HCT116 (cell line): ENCODE data around the gene MMADHC. TPM values are rescaled to one million over a fixed set of nuclear protein-coding genes. Genes with fewer than 3 reads are reported as not detected.

Experiments used
- ATAC-seq: fragments of 200-7000 bp; cut with Tn5 transposase; 2 replicates; pipeline ENCODE4 v1.9.1; 2020; ENCODE audit warnings: mild to moderate bottlenecking, moderate library complexity
- BruUV-seq: library from RNA; stranded (reverse); fragments of 400-500 nt; replicated peaks from 2 replicates; lab custom pipeline; 2021; lab: Mats Ljungman, UMichigan
- CTCF ChIA-PET: fragments of 300-600 bp; sonication (Branson Sonifier 250); formaldehyde crosslinking; loops from one replicate; lab custom pipeline; 2021; ENCODE audit warnings: antibody characterized with exemption; lab: Charles Lee
- POLR2A ChIA-PET: fragments of 300-600, 350-600 bp; sonication (Branson Sonifier 250); formaldehyde crosslinking; loops from one replicate; lab custom pipeline; 2021; ENCODE audit warnings: antibody characterized with exemption; lab: Charles Lee
- RAD21 ChIA-PET, 2 experiments: fragments of 300-600 bp; sonication (Branson Sonifier 250); formaldehyde crosslinking; loops; one replicate each; lab custom pipeline; 2023; ENCODE audit warnings: low total read pairs in 2 of 2; ENCODE audit not compliant: uncharacterized antibody in 2 of 2, unreplicated experiment in 2 of 2, low non-redundant PET in 1 of 2; lab: Charles Lee
- DNase-seq: peaks from one replicate; pipeline ENCODE4 v3.0.0-alpha.2; 2010; ENCODE audit warnings: low read depth, low spot score
- H2AFZ ChIP-seq: fragments of 200-600 bp; shearing (Covaris generic), sonication (generic); 2 replicates; pipeline ENCODE4 v1.6.1; 2017; ENCODE audit warnings: low read depth, mixed run types, mixed read lengths, antibody characterized with exemption, low read length; ENCODE audit not compliant: poor library complexity, severe bottlenecking
- H3K27ac ChIP-seq: 2 replicates; pipeline ENCODE4 v1.5.1; 2012; ENCODE audit warnings: low read depth, low read length
- H3K27me3 ChIP-seq: fragments of 200-600 bp; sonication (generic); 2 replicates; pipeline ENCODE4 v1.6.1; 2016; ENCODE audit warnings: mixed run types, low read length, mixed read lengths; ENCODE audit not compliant: insufficient read depth
- H3K36me3 ChIP-seq, 2 experiments: fragments of 200-500 bp in 1 of 2; fragments of 200-600 bp in 1 of 2; sonication (Bioruptor generic) in 1 of 2; sonication (generic) in 1 of 2; 2 replicates each; pipeline versions ENCODE4 v1.5.1 to v1.6.1; 2014 to 2016; ENCODE audit warnings: low read length in 2 of 2, inconsistent platforms in 1 of 2, mixed read lengths in 1 of 2, mixed run types in 1 of 2; ENCODE audit not compliant: insufficient read depth in 2 of 2, control insufficient read depth in 1 of 2
- H3K4me1 ChIP-seq, 2 experiments: fragments of 200-600 bp in 1 of 2; sonication (generic) in 1 of 2; 2 replicates each; pipeline versions ENCODE4 v1.5.1 to v1.6.1; 2012 to 2017; ENCODE audit warnings: low read length in 2 of 2, inconsistent platforms in 1 of 2, mild to moderate bottlenecking in 1 of 2, mixed read lengths in 1 of 2, mixed run types in 1 of 2, moderate library complexity in 1 of 2; ENCODE audit not compliant: insufficient read depth in 2 of 2, control insufficient read depth in 1 of 2
- H3K4me2 ChIP-seq: fragments of 200-600 bp; sonication (generic); 2 replicates; pipeline ENCODE4 v1.6.1; 2017; ENCODE audit warnings: mixed run types, low read length, mixed read lengths
- H3K4me3 ChIP-seq, 2 experiments: fragments of 200-600 bp in 1 of 2; sonication (generic) in 1 of 2; replicated peaks in 1 of 2; 2 replicates each; pipeline ENCODE4 v1.5.1; 2011 to 2016; ENCODE audit warnings: low read length in 2 of 2, control low read depth in 1 of 2, low read depth in 1 of 2, mild to moderate bottlenecking in 1 of 2, mixed read lengths in 1 of 2, mixed run types in 1 of 2
- H3K79me2 ChIP-seq: fragments of 200-600 bp; sonication (generic); 2 replicates; pipeline ENCODE4 v1.6.1; 2017; ENCODE audit warnings: mild to moderate bottlenecking, mixed run types, low read length, moderate library complexity, mixed read lengths; ENCODE audit not compliant: insufficient read depth
- H3K9ac ChIP-seq: fragments of 200-600 bp; sonication (generic); 2 replicates; pipeline ENCODE4 v1.6.1; 2016; ENCODE audit warnings: low read length, mixed read lengths
- H3K9me2 ChIP-seq: fragments of 200-600 bp; sonication (generic), shearing (Covaris generic); 2 replicates; pipeline ENCODE4 v1.6.1; 2017; ENCODE audit warnings: mixed run types, mild to moderate bottlenecking, moderate library complexity; ENCODE audit not compliant: insufficient read depth
- H3K9me3 ChIP-seq, 2 experiments: fragments of 200-500 bp in 1 of 2; fragments of 200-600 bp in 1 of 2; sonication (Bioruptor generic) in 1 of 2; sonication (generic) in 1 of 2; 2 replicates each; pipeline ENCODE4 v1.6.1; 2014 to 2017; ENCODE audit warnings: low read length in 2 of 2, mixed read lengths in 2 of 2, inconsistent platforms in 1 of 2, low read depth in 1 of 2, mild to moderate bottlenecking in 1 of 2, mixed run types in 1 of 2, moderate library complexity in 1 of 2; ENCODE audit not compliant: control insufficient read depth in 1 of 2, insufficient read depth in 1 of 2
- H4K20me1 ChIP-seq: fragments of 200-600 bp; sonication (generic), shearing (Covaris generic); 2 replicates; pipeline ENCODE4 v1.6.1; 2017; ENCODE audit warnings: mixed run types, mild to moderate bottlenecking, moderate library complexity; ENCODE audit not compliant: insufficient read depth
- CEBPB ChIP-seq: IDR thresholded peaks from 2 replicates; pipeline ENCODE4 v1.6.1; 2012; ENCODE audit warnings: low read depth
- EZH2phosphoT487 ChIP-seq: fragments of 200-600 bp; IDR thresholded peaks from 2 replicates; pipeline ENCODE4 v1.6.1; 2018; ENCODE audit warnings: antibody characterized with exemption, borderline replicate concordance
- JUND ChIP-seq: IDR thresholded peaks from 2 replicates; pipeline ENCODE4 v1.6.1; 2012
- POLR2A ChIP-seq: IDR thresholded peaks from 2 replicates; pipeline ENCODE4 v1.7.0; 2011; ENCODE audit warnings: borderline replicate concordance; ENCODE audit not compliant: insufficient read depth, insufficient read length; ENCODE audit errors: extremely low read depth
- RAD21 ChIP-seq: IDR thresholded peaks from 2 replicates; pipeline ENCODE4 v1.6.1; 2012; ENCODE audit warnings: low read depth, mild to moderate bottlenecking
- SP1 ChIP-seq: IDR thresholded peaks from 2 replicates; pipeline ENCODE4 v1.6.1; 2012; ENCODE audit warnings: low read depth
- SRF ChIP-seq: IDR thresholded peaks from 2 replicates; pipeline ENCODE4 v1.6.1; 2012; ENCODE audit warnings: low read depth
- TCF7L2 ChIP-seq: IDR thresholded peaks from 2 replicates; pipeline ENCODE4 v1.7.0; 2011; ENCODE audit warnings: borderline replicate concordance, inconsistent platforms; ENCODE audit not compliant: insufficient read depth, insufficient read length; ENCODE audit errors: extremely low read depth
- ZNF274 ChIP-seq: fragments of 200-500 bp; sonication (Bioruptor generic); IDR thresholded peaks from 2 replicates; pipeline ENCODE4 v1.6.1; 2014; ENCODE audit warnings: mild to moderate bottlenecking, low read depth, low read length, inconsistent platforms
- intact Hi-C: fragments of 100-400 bp; cut with micrococcal nuclease; formaldehyde crosslinking; loops from 2 replicates; pipeline ENCODE4 v1.10.0; 2022
- total RNA-seq: library from RNA; stranded (reverse); gene quantifications from one replicate; pipeline ENCODE4 v1.2.1, GENCODE V29; 2021; ENCODE audit not compliant: unreplicated experiment
- TF ChIP-seq, protein P1 (sequence below): IDR thresholded peaks from 2 replicates; pipeline ENCODE4 v1.6.1; 2011; ENCODE audit warnings: mild to moderate bottlenecking, low read length, moderate library complexity; ENCODE audit not compliant: insufficient replicate concordance; ENCODE audit errors: extremely low read depth
- TF ChIP-seq, protein P2 (sequence below), 3 experiments: fragments of 200-600 bp in 1 of 3; sonication (generic) in 1 of 3; IDR thresholded peaks in 2 of 3; conservative IDR thresholded peaks in 1 of 3; 2 replicates each; pipeline ENCODE4 v1.5.1; 2012 to 2017; ENCODE audit warnings: low read depth in 2 of 3, low read length in 2 of 3, antibody characterized with exemption in 1 of 3, borderline replicate concordance in 1 of 3, control low read depth in 1 of 3, mild to moderate bottlenecking in 1 of 3, mixed read lengths in 1 of 3, mixed run types in 1 of 3, moderate library complexity in 1 of 3; ENCODE audit not compliant: insufficient read depth in 1 of 3
- TF ChIP-seq, protein P3 (sequence below): IDR thresholded peaks from 2 replicates; pipeline ENCODE4 v1.6.1; 2012
- TF ChIP-seq, protein P4 (sequence below): IDR thresholded peaks from 2 replicates; pipeline ENCODE4 v1.6.1; 2012

The MMADHC gene
- total RNA-seq, 1 experiment from 2014 or later = 135 TPM

DNA sequence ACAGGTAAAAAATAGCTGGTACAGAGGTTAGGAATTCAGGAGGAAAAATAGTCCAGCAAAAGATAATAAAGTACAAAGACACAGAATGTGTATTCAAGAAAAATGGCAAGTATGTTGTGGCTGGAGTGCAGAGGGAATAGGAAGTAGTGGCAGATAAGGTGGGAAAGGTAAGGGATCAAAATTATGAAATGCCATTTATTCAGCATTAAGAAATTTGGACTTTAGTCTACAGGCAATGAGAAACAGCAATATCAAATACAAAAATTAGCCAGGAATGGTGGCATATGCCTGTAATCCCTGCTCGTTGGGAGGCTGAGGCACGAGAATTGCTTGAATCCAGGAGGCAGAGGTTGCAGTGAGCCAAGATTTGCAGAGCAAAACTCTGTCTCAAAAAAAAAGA is 10.3 kb downstream of the MMADHC start (continued):
- TF ChIP-seq JUND = no peak
- TF ChIP-seq ZNF274 = no peak

DNA sequence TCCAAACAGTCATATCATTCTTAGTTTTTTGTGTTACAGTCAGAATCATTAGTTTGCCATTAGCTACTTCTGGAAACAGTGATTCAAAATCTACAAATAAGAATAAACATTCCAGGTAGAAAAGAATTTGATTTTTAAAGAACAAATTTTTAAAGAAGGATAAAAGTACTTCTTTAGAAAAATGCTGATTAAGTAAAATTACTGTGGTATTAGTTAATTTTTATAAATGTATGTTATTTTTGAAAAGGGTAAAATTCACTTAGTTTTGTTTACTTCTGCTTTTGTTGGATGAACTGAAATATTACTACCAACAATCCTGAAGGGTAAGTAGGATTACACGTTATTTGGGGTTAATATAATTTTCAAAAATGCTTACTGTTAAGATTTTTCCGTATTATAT is 11.8 kb downstream of the MMADHC start:
- no peak overlapping the region for H2AFZ ChIP-seq
- peaks cover 44 to 73% of the 10 kb centered on the region in 2 experiments for H3K36me3 ChIP-seq
- no TSS peak for BruUV-seq
- TF ChIP-seq SP1 (no peak), SRF (no peak), RAD21 (no peak), TCF7L2 (no peak), POLR2A (no peak), CEBPB (no peak), EZH2phosphoT487 (no peak)
- TF ChIP-seq, protein P1, sequence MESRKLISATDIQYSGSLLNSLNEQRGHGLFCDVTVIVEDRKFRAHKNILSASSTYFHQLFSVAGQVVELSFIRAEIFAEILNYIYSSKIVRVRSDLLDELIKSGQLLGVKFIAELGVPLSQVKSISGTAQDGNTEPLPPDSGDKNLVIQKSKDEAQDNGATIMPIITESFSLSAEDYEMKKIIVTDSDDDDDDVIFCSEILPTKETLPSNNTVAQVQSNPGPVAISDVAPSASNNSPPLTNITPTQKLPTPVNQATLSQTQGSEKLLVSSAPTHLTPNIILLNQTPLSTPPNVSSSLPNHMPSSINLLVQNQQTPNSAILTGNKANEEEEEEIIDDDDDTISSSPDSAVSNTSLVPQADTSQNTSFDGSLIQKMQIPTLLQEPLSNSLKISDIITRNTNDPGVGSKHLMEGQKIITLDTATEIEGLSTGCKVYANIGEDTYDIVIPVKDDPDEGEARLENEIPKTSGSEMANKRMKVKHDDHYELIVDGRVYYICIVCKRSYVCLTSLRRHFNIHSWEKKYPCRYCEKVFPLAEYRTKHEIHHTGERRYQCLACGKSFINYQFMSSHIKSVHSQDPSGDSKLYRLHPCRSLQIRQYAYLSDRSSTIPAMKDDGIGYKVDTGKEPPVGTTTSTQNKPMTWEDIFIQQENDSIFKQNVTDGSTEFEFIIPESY = no peak
- TF ChIP-seq, protein P2, sequence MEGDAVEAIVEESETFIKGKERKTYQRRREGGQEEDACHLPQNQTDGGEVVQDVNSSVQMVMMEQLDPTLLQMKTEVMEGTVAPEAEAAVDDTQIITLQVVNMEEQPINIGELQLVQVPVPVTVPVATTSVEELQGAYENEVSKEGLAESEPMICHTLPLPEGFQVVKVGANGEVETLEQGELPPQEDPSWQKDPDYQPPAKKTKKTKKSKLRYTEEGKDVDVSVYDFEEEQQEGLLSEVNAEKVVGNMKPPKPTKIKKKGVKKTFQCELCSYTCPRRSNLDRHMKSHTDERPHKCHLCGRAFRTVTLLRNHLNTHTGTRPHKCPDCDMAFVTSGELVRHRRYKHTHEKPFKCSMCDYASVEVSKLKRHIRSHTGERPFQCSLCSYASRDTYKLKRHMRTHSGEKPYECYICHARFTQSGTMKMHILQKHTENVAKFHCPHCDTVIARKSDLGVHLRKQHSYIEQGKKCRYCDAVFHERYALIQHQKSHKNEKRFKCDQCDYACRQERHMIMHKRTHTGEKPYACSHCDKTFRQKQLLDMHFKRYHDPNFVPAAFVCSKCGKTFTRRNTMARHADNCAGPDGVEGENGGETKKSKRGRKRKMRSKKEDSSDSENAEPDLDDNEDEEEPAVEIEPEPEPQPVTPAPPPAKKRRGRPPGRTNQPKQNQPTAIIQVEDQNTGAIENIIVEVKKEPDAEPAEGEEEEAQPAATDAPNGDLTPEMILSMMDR (IDR thresholded peaks at IDR 0.05 in 2 of 3, conservative IDR thresholded peaks at IDR 0.05 in 1 of 3; ENCODE audit: borderline replicate concordance in 1 of 3, insufficient read depth in 1 of 3, low read depth in 2 of 3, low read length in 2 of 3) = no peak
- TF ChIP-seq, protein P3, sequence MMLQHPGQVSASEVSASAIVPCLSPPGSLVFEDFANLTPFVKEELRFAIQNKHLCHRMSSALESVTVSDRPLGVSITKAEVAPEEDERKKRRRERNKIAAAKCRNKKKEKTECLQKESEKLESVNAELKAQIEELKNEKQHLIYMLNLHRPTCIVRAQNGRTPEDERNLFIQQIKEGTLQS = no peak
- TF ChIP-seq, protein P4, sequence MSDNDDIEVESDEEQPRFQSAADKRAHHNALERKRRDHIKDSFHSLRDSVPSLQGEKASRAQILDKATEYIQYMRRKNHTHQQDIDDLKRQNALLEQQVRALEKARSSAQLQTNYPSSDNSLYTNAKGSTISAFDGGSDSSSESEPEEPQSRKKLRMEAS = no peak
- TF ChIP-seq, all 23 proteins: peak for 0
- intact Hi-C loops = no loop called here
- Histone ChIP-seq H3K4me3 (no peak overlapping the region), H3K9me2 (no peaks in the 10 kb centered on the region), H3K4me1 (no peaks in the 10 kb centered on the region), H3K27ac (no peak overlapping the region), H4K20me1 (peaks cover 10% of the 10 kb centered on the region; the same call in 1 of the 2 replicates), H3K4me2 (no peak overlapping the region), H3K79me2 (peaks cover 66% of the 10 kb centered on the region), H3K9ac (no peak overlapping the region), H3K9me3 (no peaks in the 10 kb centered on the region), H3K27me3 (no peaks in the 10 kb centered on the region)
- ChIA-PET RAD21 (no interaction called here), POLR2A (no interaction called here), CTCF (no interaction called here)
- DNase-seq (no peak), ATAC-seq (no peak)
